NB4 (cell line): ENCODE data around the gene POLR2I.

Source experiments
- DNase-seq: peaks from one replicate; pipeline ENCODE4 v3.0.0; 2010; ENCODE audit warnings: low read depth
- H3K4me3 ChIP-seq: one replicate; pipeline ENCODE4 v1.5.1; 2011; ENCODE audit warnings: mild to moderate bottlenecking, low read depth, low read length, moderate library complexity
- MYC ChIP-seq: IDR thresholded peaks from 2 replicates; pipeline ENCODE4 v1.6.1; 2011; ENCODE audit warnings: low read depth, low read length
- POLR2A ChIP-seq: IDR thresholded peaks from 2 replicates; pipeline ENCODE4 v1.6.1; 2011; ENCODE audit warnings: mild to moderate bottlenecking; ENCODE audit not compliant: insufficient read length; ENCODE audit errors: extremely low read depth
- TF ChIP-seq, protein P1 (sequence below): IDR thresholded peaks from one replicate; pipeline ENCODE4 v1.5.1; 2012; ENCODE audit warnings: low read depth, low read length
- TF ChIP-seq, protein P2 (sequence below): IDR thresholded peaks from 2 replicates; pipeline ENCODE4 v1.6.1; 2011; ENCODE audit warnings: low read depth, low read length

Gene POLR2I

DNA sequence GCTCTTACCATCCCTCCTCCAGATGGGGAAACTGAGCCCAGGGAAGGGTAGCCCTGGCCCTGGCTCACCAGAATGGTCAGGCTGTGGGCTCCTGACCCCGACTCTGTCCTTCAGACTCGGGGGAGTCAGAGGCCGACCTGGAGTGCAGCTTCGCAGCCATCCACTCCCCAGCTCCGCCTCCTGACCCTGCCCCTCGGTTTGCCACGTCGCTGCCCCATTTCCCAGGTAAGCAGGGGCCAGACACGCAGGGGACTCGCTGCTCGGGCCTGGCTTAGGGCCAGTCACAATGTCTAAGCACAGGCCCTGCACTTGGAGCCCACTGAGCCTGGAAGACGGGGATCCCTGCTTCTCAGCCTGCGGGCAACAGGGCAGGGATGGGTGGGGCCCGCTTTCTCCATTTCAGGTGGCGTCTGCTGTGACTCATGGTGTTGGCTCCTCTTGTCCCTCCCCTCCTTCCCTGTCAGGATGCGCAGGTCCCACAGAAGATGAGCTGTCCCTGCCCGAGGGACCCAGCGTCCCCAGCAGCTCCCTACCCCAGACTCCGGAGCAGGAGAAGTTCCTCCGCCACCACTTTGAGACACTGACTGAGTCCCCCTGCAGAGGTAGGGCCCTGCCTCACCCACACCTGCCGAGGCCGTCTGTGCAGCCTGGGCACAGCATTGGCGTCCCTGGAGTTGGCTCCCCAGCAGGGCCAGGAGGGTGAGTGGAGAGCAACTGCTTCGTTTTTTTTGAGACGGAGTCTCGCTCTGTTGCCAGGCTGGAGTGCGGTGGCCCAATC lies 12.9 kb downstream of the POLR2I start:
- no peak for DNase-seq
- TF ChIP-seq, protein P1, sequence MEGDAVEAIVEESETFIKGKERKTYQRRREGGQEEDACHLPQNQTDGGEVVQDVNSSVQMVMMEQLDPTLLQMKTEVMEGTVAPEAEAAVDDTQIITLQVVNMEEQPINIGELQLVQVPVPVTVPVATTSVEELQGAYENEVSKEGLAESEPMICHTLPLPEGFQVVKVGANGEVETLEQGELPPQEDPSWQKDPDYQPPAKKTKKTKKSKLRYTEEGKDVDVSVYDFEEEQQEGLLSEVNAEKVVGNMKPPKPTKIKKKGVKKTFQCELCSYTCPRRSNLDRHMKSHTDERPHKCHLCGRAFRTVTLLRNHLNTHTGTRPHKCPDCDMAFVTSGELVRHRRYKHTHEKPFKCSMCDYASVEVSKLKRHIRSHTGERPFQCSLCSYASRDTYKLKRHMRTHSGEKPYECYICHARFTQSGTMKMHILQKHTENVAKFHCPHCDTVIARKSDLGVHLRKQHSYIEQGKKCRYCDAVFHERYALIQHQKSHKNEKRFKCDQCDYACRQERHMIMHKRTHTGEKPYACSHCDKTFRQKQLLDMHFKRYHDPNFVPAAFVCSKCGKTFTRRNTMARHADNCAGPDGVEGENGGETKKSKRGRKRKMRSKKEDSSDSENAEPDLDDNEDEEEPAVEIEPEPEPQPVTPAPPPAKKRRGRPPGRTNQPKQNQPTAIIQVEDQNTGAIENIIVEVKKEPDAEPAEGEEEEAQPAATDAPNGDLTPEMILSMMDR = no peak
- TF ChIP-seq, protein P2, sequence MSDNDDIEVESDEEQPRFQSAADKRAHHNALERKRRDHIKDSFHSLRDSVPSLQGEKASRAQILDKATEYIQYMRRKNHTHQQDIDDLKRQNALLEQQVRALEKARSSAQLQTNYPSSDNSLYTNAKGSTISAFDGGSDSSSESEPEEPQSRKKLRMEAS = no peak

DNA sequence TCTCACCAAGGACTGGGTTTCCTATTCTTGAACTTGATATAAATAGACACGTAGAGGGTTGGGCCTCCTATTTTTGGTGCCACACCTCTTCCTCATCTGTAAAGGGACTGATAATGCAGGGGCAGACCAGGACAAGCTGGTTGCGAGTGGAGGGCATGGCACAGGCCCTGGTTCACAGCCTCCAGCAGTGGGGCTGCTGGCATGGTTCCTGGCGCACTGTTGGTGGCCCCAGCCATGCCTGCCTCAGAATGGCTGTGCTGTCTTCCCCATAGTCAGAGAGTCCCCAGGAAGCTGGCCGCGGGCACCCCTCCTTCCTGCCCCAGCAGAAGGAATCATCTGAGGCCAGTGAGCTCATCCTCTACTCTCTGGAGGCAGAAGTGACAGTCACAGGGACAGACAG lies 14.2 kb downstream of the POLR2I start:
- no peak overlapping the region for H3K4me3 ChIP-seq
- DNase-seq = no peak
- TF ChIP-seq, protein P2 = no peak
- TF ChIP-seq MYC = no peak
- TF ChIP-seq POLR2A = no peak

More for the DNA sequence above, 12.9 kb downstream of the POLR2I start:
- H3K4me3 ChIP-seq = no peak overlapping the region

DNA sequence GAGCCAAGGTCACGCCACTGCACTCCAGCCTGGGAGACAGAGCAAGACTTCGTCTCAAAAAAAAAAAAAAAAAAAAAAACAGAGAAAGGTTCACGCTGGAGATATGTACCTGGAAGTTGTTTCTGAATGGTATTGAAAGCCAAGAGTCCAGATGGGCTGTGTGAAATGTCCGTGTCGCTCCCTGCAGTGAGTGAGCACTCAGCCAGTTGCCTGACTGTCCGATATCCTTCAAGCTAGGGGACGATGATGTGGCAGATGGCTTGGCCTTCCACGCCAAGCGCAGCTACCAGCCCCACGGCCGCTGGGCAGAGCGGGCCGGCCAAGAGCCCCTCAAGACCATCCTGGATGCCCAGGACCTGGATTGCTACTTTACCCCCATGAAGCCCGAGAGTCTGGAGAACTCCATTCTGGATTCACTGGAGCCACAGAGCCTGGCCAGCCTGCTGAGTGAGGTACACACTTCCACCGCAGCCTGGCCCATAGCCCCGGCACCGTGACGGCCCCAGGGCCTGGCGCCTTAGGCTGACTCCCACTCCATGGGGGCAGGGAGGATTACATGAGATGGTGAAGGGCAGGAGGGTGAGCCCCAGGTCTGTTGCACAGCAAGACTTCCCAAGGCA lies 15.4 kb downstream of the POLR2I start:
- no peak for DNase-seq
- no peak overlapping the region for H3K4me3 ChIP-seq
- TF ChIP-seq, protein P1 = no peak

DNA sequence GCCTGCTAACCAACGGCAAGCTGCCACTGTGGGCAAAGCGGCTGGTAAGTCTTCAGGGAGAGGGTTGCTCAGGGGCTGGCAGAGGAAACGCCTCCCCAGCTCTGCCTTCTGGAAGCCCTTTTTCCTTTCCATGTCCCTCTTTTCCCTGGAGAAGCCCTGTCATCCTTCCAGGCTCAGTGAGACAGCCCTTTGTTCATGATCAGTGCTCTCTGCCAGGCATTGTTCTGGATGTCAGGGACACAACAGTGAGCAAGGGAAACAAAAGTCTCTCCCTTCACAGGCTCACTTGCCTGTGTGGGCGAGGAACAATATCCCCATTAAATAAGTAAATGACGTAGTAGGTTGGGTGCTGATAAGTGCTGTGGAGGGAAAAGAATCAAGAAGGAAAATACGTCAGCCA lies 17.6 kb downstream of the POLR2I start:
- DNase-seq = no peak
- TF ChIP-seq, protein P2 = no peak
- TF ChIP-seq, protein P1 = no peak
- no peak for TF ChIP-seq POLR2A
- TF ChIP-seq MYC = no peak
- no peak overlapping the region for H3K4me3 ChIP-seq

DNA sequence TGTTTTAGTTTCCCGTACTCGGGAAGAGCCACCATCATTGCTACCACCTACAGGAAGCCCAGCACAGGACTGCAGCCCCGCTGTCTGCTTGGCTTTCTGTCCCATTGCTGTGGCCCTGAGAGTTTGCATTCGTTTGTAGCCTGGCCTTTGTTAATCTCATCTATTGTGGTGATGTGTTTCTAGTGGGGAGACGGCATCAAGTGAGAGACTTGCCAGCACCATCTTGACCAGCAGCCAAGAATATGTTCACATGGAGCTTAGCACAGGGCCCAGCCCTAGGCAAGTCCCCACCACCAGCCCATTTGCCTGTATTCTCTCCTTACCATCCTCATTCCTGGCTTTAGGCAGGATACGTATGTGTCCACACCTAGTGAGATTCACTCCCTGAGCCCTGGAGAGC lies 21.0 kb downstream of the POLR2I start:
- DNase-seq = no peak
- TF ChIP-seq, protein P2 = no peak
- TF ChIP-seq, protein P1 = no peak
- TF ChIP-seq POLR2A = no peak
- no peak for TF ChIP-seq MYC
- H3K4me3 ChIP-seq = no peak overlapping the region

DNA sequence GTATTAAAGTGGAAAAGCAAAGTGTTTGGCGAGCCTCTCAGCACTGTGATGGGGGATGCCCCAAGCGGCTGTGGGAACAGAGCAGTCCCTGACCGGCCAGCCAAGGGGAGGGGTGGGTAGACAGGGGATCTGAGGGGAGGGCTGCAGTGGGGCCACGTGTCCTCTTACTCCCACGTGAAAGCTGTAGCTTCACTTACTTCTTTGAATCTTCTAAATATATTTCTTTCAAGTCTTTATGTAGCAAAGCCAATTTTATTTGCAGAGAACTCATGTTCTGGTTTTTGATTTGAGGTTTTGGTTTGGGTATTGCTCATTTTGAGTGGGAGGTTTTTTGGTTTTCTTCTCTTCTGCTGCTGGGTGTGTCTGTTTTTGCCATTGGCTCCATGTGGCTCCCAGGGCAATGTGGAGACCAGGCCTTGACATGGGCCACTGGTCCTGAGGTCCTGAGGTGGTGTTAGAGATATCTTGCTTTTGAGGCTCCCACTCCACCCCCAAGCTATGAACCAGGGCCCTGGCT lies 21.5 kb downstream of the POLR2I start:
- no peak for DNase-seq
- H3K4me3 ChIP-seq = no peak overlapping the region
- TF ChIP-seq, protein P1 = no peak
- no peak for TF ChIP-seq MYC
- no peak for TF ChIP-seq POLR2A
- TF ChIP-seq, protein P2 = no peak
